Left ventricle myocardium inferior (tissue), 1 donor: ENCODE results near the gene TACR1. TPM values are rescaled to one million over a fixed set of nuclear protein-coding genes. Genes with fewer than 3 reads are reported as not detected.
A peak's percentile ranks its signal among the peaks of the same experiment; 100 is the strongest.

ENCODE experiments used
- DNase-seq: peaks from one replicate; pipeline ENCODE4 v3.0.0-alpha.2; 2020
- H3K27ac ChIP-seq: fragments of 200-600 bp; replicated peaks from 2 replicates; pipeline ENCODE4 v1.8.0; 2021
- H3K27me3 ChIP-seq: fragments of 200-600 bp; 2 replicates; pipeline ENCODE4 v1.8.0; 2021; ENCODE audit warnings: low read depth
- H3K36me3 ChIP-seq: fragments of 200-600 bp; 2 replicates; pipeline ENCODE4 v1.8.0; 2021
- H3K4me1 ChIP-seq: fragments of 200-600 bp; 2 replicates; pipeline ENCODE4 v1.8.0; 2021
- H3K4me3 ChIP-seq: fragments of 200-600 bp; 2 replicates; pipeline ENCODE4 v1.8.0; 2021; ENCODE audit warnings: mild to moderate bottlenecking, moderate library complexity
- H3K9me3 ChIP-seq: fragments of 200-600 bp; replicated peaks from 2 replicates; pipeline ENCODE4 v1.8.0; 2021
- intact Hi-C: fragments of 100-400 bp; cut with micrococcal nuclease; formaldehyde crosslinking; loops from one replicate; pipeline ENCODE4 v1.11.0; 2022
- total RNA-seq: library from RNA; stranded (reverse); fragmentation: NEBNext Ultra II Directional; extraction: Animal tissue kit (Norgen Biotek cat#: 25700); gene quantifications from one replicate; pipeline ENCODE4 v1.2.1, GENCODE V29; 2021
- TF ChIP-seq, protein P1 (sequence below): fragments of 200-600 bp; IDR thresholded peaks from 2 replicates; pipeline ENCODE4 v1.8.0; 2021; ENCODE audit warnings: antibody characterized with exemption, mild to moderate bottlenecking, borderline replicate concordance
- donor health status: DM: no; HTN: yes; CAD: no; lungs with severe emphysema.

Gene TACR1
- total RNA-seq, 1 donor from 2014 or later, result 0.22 TPM

DNA sequence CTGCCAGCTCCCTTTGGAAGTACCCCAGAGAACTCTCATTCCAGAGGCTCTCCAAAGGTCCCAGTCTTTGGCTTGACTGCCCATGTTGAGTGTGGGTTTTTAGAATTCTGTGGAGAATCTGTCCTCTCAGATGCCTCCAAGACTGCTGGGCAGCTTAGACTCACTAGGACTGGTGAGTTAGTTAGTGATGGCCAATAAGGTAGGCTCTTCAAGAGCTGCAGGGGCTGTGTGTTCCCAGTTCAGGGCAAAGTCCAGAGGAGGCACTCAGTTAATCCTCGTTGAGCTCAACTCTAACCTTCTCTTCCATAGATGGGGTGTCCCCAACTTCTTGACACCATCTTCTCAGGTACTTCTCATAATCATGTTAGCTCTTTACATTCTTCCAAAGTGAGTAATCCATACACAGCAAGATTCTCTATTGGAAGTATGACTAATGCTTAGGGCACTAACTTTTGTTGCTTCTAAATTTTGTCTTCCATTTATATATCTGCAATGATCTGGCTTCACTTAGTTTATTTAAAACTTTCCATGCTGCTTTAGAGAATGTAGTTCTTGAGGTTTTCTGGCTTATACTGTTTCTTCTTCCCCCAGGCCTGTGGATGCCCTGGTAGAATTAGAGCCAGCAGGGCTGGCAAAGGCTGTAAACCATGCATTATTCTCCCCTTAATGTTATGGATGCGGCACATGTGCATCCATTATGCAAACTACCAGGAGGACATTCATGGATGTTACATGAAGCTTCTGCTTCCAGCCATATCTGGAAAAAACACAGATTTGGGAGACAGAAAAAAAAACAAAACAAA, 151.9 kb downstream of the TACR1 start:
- intact Hi-C loops, result no loop called here
- TF ChIP-seq, protein P1, sequence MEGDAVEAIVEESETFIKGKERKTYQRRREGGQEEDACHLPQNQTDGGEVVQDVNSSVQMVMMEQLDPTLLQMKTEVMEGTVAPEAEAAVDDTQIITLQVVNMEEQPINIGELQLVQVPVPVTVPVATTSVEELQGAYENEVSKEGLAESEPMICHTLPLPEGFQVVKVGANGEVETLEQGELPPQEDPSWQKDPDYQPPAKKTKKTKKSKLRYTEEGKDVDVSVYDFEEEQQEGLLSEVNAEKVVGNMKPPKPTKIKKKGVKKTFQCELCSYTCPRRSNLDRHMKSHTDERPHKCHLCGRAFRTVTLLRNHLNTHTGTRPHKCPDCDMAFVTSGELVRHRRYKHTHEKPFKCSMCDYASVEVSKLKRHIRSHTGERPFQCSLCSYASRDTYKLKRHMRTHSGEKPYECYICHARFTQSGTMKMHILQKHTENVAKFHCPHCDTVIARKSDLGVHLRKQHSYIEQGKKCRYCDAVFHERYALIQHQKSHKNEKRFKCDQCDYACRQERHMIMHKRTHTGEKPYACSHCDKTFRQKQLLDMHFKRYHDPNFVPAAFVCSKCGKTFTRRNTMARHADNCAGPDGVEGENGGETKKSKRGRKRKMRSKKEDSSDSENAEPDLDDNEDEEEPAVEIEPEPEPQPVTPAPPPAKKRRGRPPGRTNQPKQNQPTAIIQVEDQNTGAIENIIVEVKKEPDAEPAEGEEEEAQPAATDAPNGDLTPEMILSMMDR, result no peak
- Histone ChIP-seq H3K4me3 (no peak overlapping the region), H3K27me3 (no peaks in the 10 kb centered on the region), H3K36me3 (no peaks in the 10 kb centered on the region), H3K27ac (no peak overlapping the region), H3K9me3 (no peaks in the 10 kb centered on the region), H3K4me1 (peaks cover 22% of the 10 kb centered on the region)
- no peak for DNase-seq

DNA sequence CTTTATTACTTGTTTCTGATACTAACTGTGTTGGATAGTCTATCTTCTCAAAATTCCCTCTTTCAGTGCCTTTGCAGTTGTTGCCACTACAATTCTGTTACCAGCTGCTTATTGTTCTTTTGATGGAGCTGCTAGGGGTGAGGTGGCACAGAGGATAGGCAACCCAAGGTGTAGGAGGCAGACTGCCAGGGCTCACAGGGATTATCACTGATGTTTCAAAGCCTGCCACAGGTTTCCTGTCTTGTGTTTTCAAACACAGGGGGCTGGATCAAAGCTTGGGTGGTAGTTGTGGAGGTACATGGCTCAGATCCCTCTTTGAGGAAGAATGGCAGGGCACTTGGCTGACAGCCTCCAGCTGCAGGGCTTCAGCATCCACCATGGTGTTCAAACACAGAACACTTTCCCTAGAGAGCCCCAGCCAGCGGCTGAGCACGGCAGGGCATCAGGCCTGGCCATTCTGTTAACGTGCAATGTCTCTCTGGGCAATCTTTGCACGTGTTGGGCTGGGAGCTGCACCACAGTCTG, 153.7 kb downstream of the TACR1 start:
- no peaks in the 10 kb centered on the region for H3K36me3 ChIP-seq

DNA sequence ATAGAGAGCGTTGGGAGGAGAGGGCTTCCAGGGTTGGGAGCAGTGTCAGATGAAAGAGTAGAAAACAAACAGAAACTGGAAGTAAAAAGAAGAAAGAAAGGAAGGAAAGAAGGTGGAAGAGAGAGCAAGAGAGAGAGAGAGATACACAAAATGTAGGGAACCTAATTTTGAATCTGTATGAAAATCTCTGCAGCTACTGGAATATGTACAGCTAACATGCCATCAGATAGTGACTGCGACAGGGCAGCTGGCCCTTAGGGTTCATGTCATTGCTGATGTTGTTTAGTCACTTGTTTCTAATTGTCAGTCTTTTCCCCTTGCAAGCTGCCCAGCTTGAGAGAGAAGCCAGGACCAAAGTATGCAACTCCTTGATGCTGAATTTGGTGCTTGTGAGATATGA, 155.0 kb downstream of the TACR1 start:
- no peaks in the 10 kb centered on the region for H3K36me3 ChIP-seq
- H3K27me3 ChIP-seq, result no peaks in the 10 kb centered on the region
- H3K9me3 ChIP-seq, result no peaks in the 10 kb centered on the region
- H3K27ac ChIP-seq, result no peak overlapping the region
- H3K4me1 ChIP-seq, result peaks cover 38% of the 10 kb centered on the region
- DNase-seq, result no peak
- intact Hi-C loops, result no loop called here
- no peak overlapping the region for H3K4me3 ChIP-seq
- TF ChIP-seq, protein P1, result no peak

More for the DNA sequence above, 153.7 kb downstream of the TACR1 start:
- Histone ChIP-seq H3K27ac (no peak overlapping the region), H3K9me3 (no peaks in the 10 kb centered on the region), H3K4me3 (no peak overlapping the region), H3K27me3 (no peaks in the 10 kb centered on the region), H3K4me1 (peaks cover 38% of the 10 kb centered on the region)
- DNase-seq, result no peak
- intact Hi-C loops, result no loop called here
- TF ChIP-seq, protein P1, result no peak

DNA sequence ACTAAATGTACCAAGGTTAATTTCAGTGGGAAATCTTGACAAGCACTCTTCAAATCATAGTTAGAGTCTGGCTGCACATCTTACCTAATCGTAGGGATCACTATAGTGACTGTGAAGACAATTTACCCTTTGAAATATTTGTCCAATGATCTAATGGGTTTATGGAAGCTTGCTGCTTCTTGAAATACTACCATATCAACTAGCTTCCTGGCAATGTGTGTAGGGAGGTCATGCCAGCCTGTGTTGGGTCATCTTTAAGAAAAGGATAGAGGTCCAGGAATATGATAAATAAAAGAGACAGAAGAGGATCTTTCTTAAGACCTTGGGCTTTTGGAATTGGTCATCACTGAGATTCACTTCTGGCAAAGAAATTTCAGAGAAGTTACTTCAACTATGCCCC, 156.5 kb downstream of the TACR1 start:
- Histone ChIP-seq H3K9me3 (peaks cover 7% of the 10 kb centered on the region), H3K4me1 (peaks cover 30% of the 10 kb centered on the region), H3K36me3 (peaks cover 6% of the 10 kb centered on the region), H3K27me3 (no peaks in the 10 kb centered on the region), H3K4me3 (no peak overlapping the region), H3K27ac (peak overlapping the region; percentile 74)
- no peak for DNase-seq
- TF ChIP-seq, protein P1, result no peak
- intact Hi-C loops, result no loop called here

DNA sequence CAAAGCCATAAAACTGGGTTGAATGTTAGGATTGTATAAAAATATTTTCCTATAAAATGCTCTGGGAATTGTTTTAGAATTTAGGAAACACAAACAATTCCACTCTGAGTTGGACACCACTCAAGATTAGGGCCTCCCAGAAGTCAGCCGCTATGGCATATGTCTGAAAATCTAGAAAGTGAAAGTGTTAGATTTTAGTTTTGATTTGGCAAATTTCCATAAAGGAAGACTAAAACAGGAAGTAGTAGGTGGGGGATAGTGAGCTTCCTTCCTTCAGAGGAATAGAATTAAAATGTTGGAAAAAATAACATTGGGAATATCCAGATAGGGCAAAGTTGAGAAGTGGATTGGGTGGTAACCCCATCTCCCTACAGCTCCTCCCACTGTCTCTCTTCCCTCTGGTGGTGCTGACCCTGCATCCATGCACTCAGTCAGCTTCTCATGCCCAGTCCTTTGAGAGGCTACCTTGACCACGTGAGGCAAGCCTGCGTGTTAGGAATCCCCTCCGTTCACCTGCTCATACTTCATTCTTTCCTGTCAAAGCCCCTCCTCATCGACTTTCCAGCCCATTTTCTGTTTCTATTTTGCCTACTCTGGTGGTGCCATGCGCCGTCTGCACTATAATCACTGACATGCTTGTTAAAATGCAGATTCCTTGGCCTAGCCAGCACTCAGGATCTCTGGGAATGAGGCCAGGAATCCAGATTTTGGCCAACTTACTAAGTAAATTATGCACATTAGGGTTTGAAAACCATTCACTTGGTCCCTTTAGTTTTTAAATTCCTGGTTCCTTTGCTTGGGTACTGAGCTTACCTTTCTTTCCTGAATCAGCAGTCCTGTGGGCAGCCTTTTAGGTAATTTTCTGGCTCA, 157.4 kb downstream of the TACR1 start:
- TF ChIP-seq, protein P1, result no peak
- Histone ChIP-seq H3K36me3 (peaks cover 6% of the 10 kb centered on the region), H3K9me3 (peaks cover 7% of the 10 kb centered on the region), H3K27ac (peak overlapping the region; percentile 74), H3K4me3 (no peak overlapping the region), H3K4me1 (peaks cover 23% of the 10 kb centered on the region), H3K27me3 (no peaks in the 10 kb centered on the region)
- no peak for DNase-seq
- intact Hi-C loops, result no loop called here
